HFFc6 (cell line): ENCODE measurements around the gene ATAD3B. TPM values are rescaled to one million over a fixed set of nuclear protein-coding genes. Genes with fewer than 3 reads are reported as not detected.
A peak's percentile ranks its signal among the peaks of the same experiment; 100 is the strongest.
"Not testable (repeated sequence)": the region's sequence is repeated elsewhere in the genome, so short reads cannot be mapped to it uniquely, and the experiment has no call there.

Experiments
- DNase-seq: peaks from one replicate; pipeline ENCODE4 v3.0.0-alpha.2; 2018
- H3K27ac Mint-ChIP-seq: 2 replicates; pipeline ENCODE4 v1.8.0; 2020; ENCODE audit warnings: mild to moderate bottlenecking, mixed read lengths
- H3K27me3 Mint-ChIP-seq: 2 replicates; pipeline ENCODE4 v1.8.0; 2021; ENCODE audit warnings: mild to moderate bottlenecking, moderate library complexity, mixed read lengths; ENCODE audit not compliant: insufficient read depth
- H3K36me3 Mint-ChIP-seq: 2 replicates; pipeline ENCODE4 v1.8.0; 2021; ENCODE audit warnings: low read depth, mixed read lengths
- H3K4me1 Mint-ChIP-seq: 2 replicates; pipeline ENCODE4 v1.8.0; 2020; ENCODE audit warnings: low read depth, mixed read lengths
- H3K4me3 Mint-ChIP-seq: 2 replicates; pipeline ENCODE4 v1.8.0; 2020; ENCODE audit warnings: mild to moderate bottlenecking, moderate library complexity, mixed read lengths
- H3K9me3 Mint-ChIP-seq: 2 replicates; pipeline ENCODE4 v1.8.0; 2020; ENCODE audit warnings: mild to moderate bottlenecking, mixed read lengths
- CTCF ChIP-seq: fragments of 200-600 bp; sonication (generic); IDR thresholded peaks from 2 replicates; pipeline ENCODE4 v1.5.0; 2021; ENCODE audit warnings: antibody characterized with exemption, mild to moderate bottlenecking
- total RNA-seq, 6 experiments: library from RNA; stranded (reverse); fragmentation: NEBNext Ultra II Directional; extraction: Animal tissue kit (Norgen Biotek cat#: 25700); gene quantifications; 2 replicates in 1 of 6; 3 replicates in 5 of 6; pipeline ENCODE4 v1.2.3, GENCODE V29; 2021

ATAD3B gene
- total RNA-seq, 6 experiments from 2014 or later, result 21.0 to 24.8 (median 23.0) TPM

DNA sequence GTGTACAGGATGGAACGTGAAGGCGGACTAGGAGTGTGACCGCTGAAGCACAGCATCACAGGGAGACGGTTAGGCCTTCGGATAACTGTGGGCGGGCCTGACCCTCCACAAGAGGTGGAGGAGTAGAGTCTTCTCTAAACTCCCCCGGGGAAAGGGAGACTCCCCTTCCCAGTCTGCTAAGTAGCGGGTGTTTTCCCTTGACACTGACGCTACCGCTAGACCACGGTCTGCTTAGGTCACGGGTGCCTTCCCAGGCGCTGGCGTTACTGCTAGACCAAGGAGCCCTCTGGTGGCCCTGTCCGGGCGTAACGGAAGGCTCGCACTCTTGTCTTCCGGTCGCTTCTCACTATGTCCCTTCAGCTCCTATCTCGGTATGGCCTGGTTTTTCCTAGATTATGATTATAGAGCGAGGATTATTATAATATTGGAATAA is 33.8 kb downstream of the ATAD3B start:
- H3K36me3 Mint-ChIP-seq, H3K27ac Mint-ChIP-seq, H3K4me1 Mint-ChIP-seq, H3K4me3 Mint-ChIP-seq, H3K9me3 Mint-ChIP-seq, DNase-seq, H3K27me3 Mint-ChIP-seq: not testable (repeated sequence)
- TF ChIP-seq CTCF, result 0 out of 2 replicates have a peak, but pooled peaks have one; percentile 4

- not testable (repeated sequence) for H3K27ac Mint-ChIP-seq, H3K27me3 Mint-ChIP-seq, DNase-seq, H3K4me3 Mint-ChIP-seq, H3K9me3 Mint-ChIP-seq, H3K36me3 Mint-ChIP-seq, H3K4me1 Mint-ChIP-seq
Observed at GRCh38 chr1:1505801-1506200, 34.2 kb downstream of the ATAD3B start.

- H3K9me3 Mint-ChIP-seq, result no peaks in the 10 kb centered on the region
- H3K4me1 Mint-ChIP-seq, result peaks cover 8% of the 10 kb centered on the region
- H3K27me3 Mint-ChIP-seq, result peaks cover 4% of the 10 kb centered on the region; the same call in 1 of the 2 replicates
- peaks cover 8% of the 10 kb centered on the region for H3K36me3 Mint-ChIP-seq
- no peak overlapping the region for H3K27ac Mint-ChIP-seq
- no peak for TF ChIP-seq CTCF
- H3K4me3 Mint-ChIP-seq, result no peak overlapping the region
- DNase-seq, result no peak
Observed at GRCh38 chr1:1507305-1507704, 35.7 kb downstream of the ATAD3B start.

- not testable (repeated sequence) for H3K4me1 Mint-ChIP-seq
Observed at GRCh38 chr1:1508775-1509464, 37.4 kb downstream of the ATAD3B start.

GRCh38 chr1:1509465-1509850 is 37.9 kb downstream of the ATAD3B start:
- H3K27ac Mint-ChIP-seq, H3K4me1 Mint-ChIP-seq, DNase-seq, H3K27me3 Mint-ChIP-seq, H3K4me3 Mint-ChIP-seq, H3K36me3 Mint-ChIP-seq, H3K9me3 Mint-ChIP-seq: not testable (repeated sequence)

More at GRCh38 chr1:1508775-1509464, 37.4 kb downstream of the ATAD3B start:
- not testable (repeated sequence) for H3K27ac Mint-ChIP-seq, H3K27me3 Mint-ChIP-seq, H3K9me3 Mint-ChIP-seq, H3K36me3 Mint-ChIP-seq, DNase-seq, H3K4me3 Mint-ChIP-seq

- DNase-seq, result no peak
- peak overlapping the region; percentile 89 for H3K4me3 Mint-ChIP-seq
- TF ChIP-seq CTCF, result peak; percentile 15; the same call in 1 of the 2 replicates
- H3K36me3 Mint-ChIP-seq, result peaks cover 8% of the 10 kb centered on the region
- peaks cover 8% of the 10 kb centered on the region for H3K4me1 Mint-ChIP-seq
- no peaks in the 10 kb centered on the region for H3K9me3 Mint-ChIP-seq
- no peaks in the 10 kb centered on the region for H3K27me3 Mint-ChIP-seq
- peak overlapping the region; percentile 92 for H3K27ac Mint-ChIP-seq
Observed at GRCh38 chr1:1510912-1511532, 39.5 kb downstream of the ATAD3B start.

DNA sequence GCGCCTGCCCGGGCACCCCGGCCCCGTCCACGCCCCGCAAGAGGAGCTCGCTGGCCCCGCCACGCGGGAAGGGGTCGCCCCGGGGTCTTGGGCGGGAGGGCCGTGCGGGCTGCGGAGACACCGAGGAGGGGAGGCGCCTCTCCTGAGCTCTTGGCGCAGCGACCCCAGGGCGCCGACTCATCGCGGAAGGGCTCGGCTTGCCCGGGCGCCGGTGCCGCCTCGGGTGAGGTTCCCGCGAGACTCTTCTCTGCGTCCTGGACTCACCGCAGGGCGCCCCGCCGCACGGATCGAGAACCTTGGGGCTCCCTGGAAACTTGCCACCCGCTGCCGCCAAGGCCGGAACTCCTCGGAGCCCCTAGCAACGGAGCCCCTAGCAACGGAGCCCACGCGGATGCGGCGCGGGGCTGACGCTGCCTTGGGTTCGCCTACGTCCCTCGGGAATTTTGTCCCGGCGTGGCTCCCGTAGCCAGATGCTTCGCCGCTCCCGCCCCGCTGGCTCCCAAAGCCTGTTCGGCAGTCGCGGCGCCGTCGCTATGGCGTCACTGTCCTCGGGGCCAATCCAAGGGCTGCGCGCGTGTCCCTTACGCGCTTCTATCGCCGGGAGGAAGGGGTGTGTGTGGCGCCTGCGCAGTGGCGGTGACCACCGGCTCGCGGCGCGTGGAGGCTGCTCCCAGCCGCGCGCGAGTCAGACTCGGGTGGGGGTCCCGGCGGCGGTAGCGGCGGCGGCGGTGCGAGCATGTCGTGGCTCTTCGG is 40.1 kb downstream of the ATAD3B start, which contains the start of gene ATAD3A:
TSS of gene ATAD3A (plus strand) at position 630 of the 753 bp plus-strand sequence. CDS start at position 737, 107 bp downstream.
- Mint-ChIP-seq H3K9me3 (no peaks in the 10 kb centered on the region), H3K27ac (peak within 1 kb of the TSS; percentile 92), H3K27me3 (no peaks in the 10 kb centered on the region), H3K4me1 (peaks cover 8% of the 10 kb centered on the region), H3K36me3 (peaks cover 8% of the 10 kb centered on the region), H3K4me3 (peak within 1 kb of the TSS; percentile 89)
- no peak; the same call in 1 of the 2 replicates for TF ChIP-seq CTCF
- DNase-seq, result peak; percentile 96

DNA sequence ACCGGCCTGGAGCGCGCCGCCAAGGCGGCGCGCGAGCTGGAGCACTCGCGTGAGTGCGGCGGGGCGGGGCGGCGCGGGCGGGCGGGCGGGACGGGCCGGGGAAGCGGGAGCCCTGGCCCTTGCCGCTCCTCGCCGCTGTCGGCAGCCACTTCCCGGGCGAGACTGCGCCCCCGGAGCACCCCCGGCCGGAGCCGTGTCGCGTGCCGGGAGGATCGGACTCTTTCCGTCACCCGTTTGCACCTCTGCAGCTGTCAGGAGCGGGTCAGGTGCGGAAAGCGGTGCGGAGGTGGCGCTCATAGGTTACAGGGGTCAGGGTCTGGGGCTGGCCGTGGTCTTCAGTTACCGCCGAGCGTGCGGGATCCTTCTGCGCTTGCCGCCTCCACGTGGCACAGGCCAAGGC is 40.9 kb downstream of the ATAD3B start:
- H3K27me3 Mint-ChIP-seq, H3K36me3 Mint-ChIP-seq, DNase-seq, H3K4me1 Mint-ChIP-seq, H3K9me3 Mint-ChIP-seq: not testable (repeated sequence)
- Mint-ChIP-seq H3K4me3 (peak overlapping the region; percentile 88), H3K27ac (peak overlapping the region; percentile 80; the same call in 1 of the 2 replicates)

DNA sequence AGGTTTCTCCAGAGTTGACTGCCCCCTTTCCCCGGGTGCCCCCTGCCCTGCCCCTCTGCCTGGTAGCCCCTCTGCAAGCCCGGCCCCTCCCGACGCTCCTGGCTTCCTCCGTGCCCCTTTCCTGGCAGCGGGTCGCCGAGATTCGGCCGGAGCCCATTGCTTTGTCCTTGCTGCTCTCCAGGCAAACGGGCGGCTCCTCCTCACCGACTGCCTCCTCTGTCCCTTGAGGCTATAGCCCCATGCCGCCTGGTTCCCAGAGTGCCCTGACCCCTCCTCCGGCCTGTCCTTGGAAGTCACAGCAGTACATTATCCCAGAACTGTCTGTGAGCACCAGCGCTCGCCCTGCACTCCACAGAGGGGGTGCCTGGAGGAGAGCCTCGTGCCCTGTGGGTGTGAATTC is 42.1 kb downstream of the ATAD3B start:
- not testable (repeated sequence) for DNase-seq, H3K9me3 Mint-ChIP-seq
- peak overlapping the region; percentile 51; the same call in 1 of the 2 replicates for H3K27ac Mint-ChIP-seq

More for the DNA sequence above, 42.1 kb downstream of the ATAD3B start:
- not testable (repeated sequence) for H3K36me3 Mint-ChIP-seq, H3K4me1 Mint-ChIP-seq, H3K27me3 Mint-ChIP-seq
- H3K4me3 Mint-ChIP-seq, result peak overlapping the region; percentile 80
